ENCODE measurements around the gene LBHD2. TPM values are rescaled to one million over a fixed set of nuclear protein-coding genes. Genes with fewer than 3 reads are reported as not detected.
A peak's percentile ranks its signal among the peaks of the same experiment; 100 is the strongest.
"Not testable (repeated sequence)": the region's sequence is repeated elsewhere in the genome, so short reads cannot be mapped to it uniquely, and the experiment has no call there.

Gene LBHD2
- total and polyA plus RNA-seq, 2 experiments from 2014 or later, result not detected

DNA sequence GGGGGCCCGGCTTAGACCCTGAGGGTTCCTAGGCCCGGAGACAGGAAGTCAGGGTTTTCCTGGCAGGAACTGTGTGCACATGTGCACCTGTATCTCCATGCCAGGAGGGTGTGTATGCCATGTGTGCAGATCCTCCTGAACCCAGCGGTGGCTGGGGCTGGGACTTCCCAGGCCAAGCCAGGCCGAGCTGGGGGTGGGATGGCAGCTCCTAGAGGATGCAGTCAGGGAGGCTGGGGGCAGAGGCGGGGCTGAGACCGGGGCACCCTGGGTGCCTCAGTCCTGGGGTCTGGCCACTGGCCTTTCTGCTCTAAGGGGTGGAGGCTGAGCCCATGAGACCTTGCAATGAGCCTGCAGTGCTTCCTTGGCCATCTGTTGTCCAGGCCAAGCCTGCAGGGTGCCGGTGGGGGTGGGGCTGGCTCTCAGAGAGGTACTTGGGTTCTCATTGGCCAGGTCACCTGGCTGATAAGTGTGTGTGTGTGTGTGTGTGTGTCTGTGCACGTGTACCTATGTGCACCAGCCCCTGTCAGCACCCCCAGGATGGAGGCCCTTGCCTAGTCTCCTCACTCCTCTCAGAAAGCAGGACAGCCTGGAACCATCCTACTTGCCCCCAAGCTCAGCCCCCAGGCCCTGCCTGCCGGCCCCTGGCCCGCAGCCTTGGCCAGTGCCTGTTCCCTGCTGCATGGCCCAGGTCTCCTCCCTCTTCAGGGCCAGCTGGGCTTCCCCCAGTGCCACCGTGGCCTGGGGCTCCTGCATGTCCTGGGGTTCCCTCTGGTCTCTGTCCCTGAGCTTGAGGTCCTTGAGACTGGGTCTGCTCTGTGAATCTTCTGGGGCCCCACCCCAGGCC, 28.6 kb downstream of the LBHD2 start:
- H3K36me3 ChIP-seq, result no peaks in the 10 kb centered on the region
- DNase-seq (ENCODE audit: low read depth in 1 of 2, low spot score in 1 of 2), result no peak
- no peaks in the 10 kb centered on the region for H3K27me3 ChIP-seq
- H3K27ac ChIP-seq, result no peak overlapping the region
- H3K4me3 ChIP-seq, result no peak overlapping the region
- TF ChIP-seq, protein P1, sequence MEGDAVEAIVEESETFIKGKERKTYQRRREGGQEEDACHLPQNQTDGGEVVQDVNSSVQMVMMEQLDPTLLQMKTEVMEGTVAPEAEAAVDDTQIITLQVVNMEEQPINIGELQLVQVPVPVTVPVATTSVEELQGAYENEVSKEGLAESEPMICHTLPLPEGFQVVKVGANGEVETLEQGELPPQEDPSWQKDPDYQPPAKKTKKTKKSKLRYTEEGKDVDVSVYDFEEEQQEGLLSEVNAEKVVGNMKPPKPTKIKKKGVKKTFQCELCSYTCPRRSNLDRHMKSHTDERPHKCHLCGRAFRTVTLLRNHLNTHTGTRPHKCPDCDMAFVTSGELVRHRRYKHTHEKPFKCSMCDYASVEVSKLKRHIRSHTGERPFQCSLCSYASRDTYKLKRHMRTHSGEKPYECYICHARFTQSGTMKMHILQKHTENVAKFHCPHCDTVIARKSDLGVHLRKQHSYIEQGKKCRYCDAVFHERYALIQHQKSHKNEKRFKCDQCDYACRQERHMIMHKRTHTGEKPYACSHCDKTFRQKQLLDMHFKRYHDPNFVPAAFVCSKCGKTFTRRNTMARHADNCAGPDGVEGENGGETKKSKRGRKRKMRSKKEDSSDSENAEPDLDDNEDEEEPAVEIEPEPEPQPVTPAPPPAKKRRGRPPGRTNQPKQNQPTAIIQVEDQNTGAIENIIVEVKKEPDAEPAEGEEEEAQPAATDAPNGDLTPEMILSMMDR (IDR thresholded peaks at IDR 0.05; ENCODE audit: low read depth, low read length), result no peak
- H3K9me3 ChIP-seq (ENCODE audit: low read depth), result no peaks in the 10 kb centered on the region
- H3K4me1 ChIP-seq (ENCODE audit: low read depth), result peaks cover 20% of the 10 kb centered on the region

DNA sequence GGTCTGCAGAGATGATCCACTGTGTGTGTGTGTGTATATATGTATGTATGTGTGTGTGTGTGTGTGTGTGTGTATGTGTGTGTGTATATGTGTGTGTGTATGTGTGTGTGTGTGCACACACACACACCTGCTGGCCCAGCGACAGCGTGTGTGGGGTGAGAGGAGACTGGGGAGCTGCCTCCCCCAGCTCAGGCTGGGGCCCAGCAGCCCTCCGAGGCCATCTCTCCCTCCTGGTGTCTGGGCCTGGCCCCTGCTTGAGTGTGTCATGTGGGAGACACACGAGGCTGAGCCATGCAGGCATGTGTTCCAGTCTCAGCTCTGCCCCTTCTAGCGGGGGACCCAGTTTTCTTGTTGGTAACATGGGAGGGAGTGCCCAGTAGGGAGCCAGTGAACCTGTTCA, 29.3 kb downstream of the LBHD2 start:
- Histone ChIP-seq H3K4me1 (ENCODE audit: low read depth) (peaks cover 20% of the 10 kb centered on the region), H3K4me3 (no peak overlapping the region), H3K9me3 (ENCODE audit: low read depth) (no peaks in the 10 kb centered on the region), H3K27ac (no peak overlapping the region), H3K36me3 (no peaks in the 10 kb centered on the region), H3K27me3 (no peaks in the 10 kb centered on the region)
- TF ChIP-seq, protein P1 (IDR thresholded peaks at IDR 0.05; ENCODE audit: low read depth, low read length), result no peak
- DNase-seq (ENCODE audit: low read depth in 1 of 2, low spot score in 1 of 2), result no peak

DNA sequence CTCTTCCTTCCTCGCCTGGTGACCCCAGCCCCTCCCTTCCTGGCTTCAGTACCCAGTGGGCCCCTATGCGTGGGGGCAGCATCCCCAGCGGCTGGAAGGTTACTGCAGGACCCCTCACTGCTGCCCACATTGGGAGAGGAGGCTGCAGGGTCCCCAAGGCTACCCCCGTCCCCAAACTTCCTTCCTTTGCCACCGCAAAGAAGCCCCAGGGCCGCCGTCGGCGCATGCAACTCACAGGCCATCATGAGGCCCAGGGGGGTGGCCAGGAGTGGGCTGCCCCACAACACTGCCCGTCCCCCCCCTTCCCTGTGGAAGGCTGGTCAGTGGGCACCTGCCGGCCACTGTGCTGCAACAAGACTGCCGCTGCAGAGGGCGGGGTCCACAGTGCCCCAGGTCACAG, 29.8 kb downstream of the LBHD2 start:
- H3K27me3 ChIP-seq, result no peaks in the 10 kb centered on the region
- H3K4me1 ChIP-seq (ENCODE audit: low read depth), result peaks cover 20% of the 10 kb centered on the region
- no peak overlapping the region for H3K27ac ChIP-seq
- no peak for DNase-seq (ENCODE audit: low read depth in 1 of 2, low spot score in 1 of 2)
- no peak overlapping the region for H3K4me3 ChIP-seq
- no peaks in the 10 kb centered on the region for H3K36me3 ChIP-seq
- TF ChIP-seq, protein P1 (IDR thresholded peaks at IDR 0.05; ENCODE audit: low read depth, low read length), result no peak
- H3K9me3 ChIP-seq (ENCODE audit: low read depth), result no peaks in the 10 kb centered on the region

DNA sequence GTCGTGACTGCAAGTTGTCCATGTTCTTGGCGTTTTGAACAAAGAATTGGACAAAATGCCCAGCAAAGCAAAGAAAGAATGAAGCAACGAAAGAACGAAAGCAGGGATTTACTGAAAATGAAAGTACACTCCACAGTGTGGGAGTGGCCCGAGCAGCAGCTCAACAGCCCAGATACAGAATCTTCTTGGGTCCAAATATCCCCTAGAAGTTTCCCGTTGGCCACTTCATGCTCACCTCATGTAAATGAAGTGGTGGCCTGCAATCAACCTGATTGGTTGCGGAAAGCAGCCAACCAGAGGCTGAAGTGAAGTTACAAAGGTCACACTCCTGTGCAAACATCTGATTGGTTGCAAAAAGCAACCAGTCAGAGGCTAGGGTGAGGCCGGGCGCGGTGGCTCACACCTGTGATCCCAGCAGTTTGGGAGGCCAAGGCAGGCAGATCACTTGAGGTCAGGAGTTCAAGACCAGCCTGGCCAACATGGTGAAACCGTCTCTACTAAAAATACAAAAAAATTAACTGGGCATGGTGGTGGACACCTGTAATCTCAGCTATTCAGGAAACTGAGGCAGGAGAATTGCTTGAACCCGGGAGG, 31.2 kb downstream of the LBHD2 start:
- H3K4me3 ChIP-seq; H3K36me3 ChIP-seq; H3K27ac ChIP-seq; H3K9me3 ChIP-seq (ENCODE audit: low read depth); H3K27me3 ChIP-seq: not testable (repeated sequence)
- peak in 1 of 2 donors; percentile 37 for DNase-seq (ENCODE audit: low read depth in 1 of 2, low spot score in 1 of 2)
- H3K4me1 ChIP-seq (ENCODE audit: low read depth), result peaks cover 16% of the 10 kb centered on the region

DNA sequence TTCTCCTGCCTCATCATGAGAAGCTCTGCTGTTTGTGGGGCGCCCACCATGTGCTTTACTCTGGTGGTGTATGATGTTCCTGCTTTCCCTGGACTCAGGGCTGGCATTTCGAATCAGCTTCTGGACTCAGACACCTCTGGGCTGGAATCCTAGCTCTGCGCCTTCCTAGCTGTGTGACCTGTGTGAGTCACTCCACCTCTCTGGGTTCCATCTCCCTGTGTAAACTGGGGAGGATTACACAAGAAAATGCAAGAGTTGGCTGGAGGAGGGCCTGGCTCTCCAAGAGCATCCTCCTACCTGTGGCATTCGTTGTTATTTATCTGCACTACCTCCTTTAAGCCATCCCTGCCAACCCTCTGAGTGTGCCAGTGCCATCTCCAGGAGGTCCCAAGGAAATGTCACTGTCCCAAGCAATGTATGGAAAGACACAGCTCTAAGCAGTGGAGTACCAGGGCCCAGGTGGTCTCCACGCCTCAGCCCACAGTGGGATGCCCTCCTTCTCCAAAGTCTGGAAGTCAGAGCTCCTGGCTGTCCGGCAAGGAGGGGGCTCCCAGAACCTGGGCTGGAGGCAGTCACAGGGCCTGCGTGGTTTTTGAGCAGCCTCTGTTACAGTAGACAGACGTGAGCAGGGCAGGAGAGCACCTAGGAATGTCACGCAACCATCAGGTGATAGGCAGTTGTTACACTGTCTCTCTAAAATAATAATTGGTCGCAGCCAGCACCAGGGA, 32.0 kb downstream of the LBHD2 start:
- Histone ChIP-seq H3K4me3 (no peak overlapping the region), H3K36me3 (no peaks in the 10 kb centered on the region), H3K4me1 (ENCODE audit: low read depth) (peaks cover 9% of the 10 kb centered on the region), H3K27me3 (no peaks in the 10 kb centered on the region), H3K27ac (no peak overlapping the region), H3K9me3 (ENCODE audit: low read depth) (no peaks in the 10 kb centered on the region)
- DNase-seq (ENCODE audit: low read depth in 1 of 2, low spot score in 1 of 2), result no peak
- TF ChIP-seq, protein P1 (IDR thresholded peaks at IDR 0.05; ENCODE audit: low read depth, low read length), result no peak

Measured in cardiac muscle cell (in vitro differentiated cells and primary cell).